Measurements from ENCODE around the gene DUS1L. TPM values are rescaled to one million over a fixed set of nuclear protein-coding genes. Genes with fewer than 3 reads are reported as not detected.

The DUS1L gene
- polyA plus RNA-seq, 1 donor = 90.4 TPM

DNA sequence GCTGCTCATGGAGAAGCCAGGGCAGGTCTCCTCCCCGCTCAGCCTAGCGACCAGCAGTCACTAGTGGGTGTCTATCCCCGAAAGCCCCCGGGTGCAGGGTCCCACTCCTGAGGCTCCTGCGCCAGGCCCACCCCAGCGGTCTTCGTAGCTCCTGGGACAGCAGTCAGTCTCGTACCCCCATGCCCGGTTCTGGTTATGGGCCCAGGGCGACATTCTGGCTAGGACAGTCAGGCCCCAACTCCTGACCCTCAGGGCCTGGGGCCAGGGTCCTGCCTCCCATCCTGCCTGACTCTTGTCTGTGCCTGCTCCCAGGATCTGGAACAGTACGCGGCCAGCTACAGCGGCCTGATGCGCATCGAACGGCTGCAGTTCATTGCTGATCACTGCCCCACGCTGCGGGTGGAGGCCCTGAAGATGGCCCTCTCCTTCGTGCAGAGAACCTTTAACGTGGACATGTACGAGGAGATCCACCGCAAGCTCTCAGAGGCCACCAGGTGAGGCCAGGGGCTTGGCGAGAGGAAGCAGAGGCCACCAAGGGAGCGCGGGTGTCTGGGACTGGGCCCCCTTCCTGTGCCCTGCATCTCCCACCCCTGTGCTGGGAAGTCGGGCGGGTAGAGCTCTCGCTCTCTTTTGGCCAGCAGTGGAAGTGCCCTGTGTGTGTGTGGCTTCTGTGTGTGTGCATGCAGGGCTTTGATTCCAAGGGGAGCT lies 11.9 kb downstream of the DUS1L start:
- H3K27ac ChIP-seq (ENCODE audit: low read length) = no peak overlapping the region
- no peak for DNase-seq
- no peaks in the 10 kb centered on the region for H3K27me3 ChIP-seq (ENCODE audit: control insufficient read depth, insufficient read depth, low read length)
- H3K9me3 ChIP-seq (ENCODE audit: control insufficient read depth, low read depth, low read length) = no peaks in the 10 kb centered on the region
- H3K36me3 ChIP-seq (ENCODE audit: control insufficient read depth, insufficient read depth, low read length) = peaks cover 72% of the 10 kb centered on the region
- peaks cover 18% of the 10 kb centered on the region for H3K4me1 ChIP-seq (ENCODE audit: control insufficient read depth, insufficient read depth, low read length)
- no CpG with 5 or more reads among the region's 28 CpGs for WGBS (ENCODE audit: insufficient coverage, low lambda C conversion rate)
- no peak overlapping the region for H3K4me3 ChIP-seq (ENCODE audit: low read length)

DNA sequence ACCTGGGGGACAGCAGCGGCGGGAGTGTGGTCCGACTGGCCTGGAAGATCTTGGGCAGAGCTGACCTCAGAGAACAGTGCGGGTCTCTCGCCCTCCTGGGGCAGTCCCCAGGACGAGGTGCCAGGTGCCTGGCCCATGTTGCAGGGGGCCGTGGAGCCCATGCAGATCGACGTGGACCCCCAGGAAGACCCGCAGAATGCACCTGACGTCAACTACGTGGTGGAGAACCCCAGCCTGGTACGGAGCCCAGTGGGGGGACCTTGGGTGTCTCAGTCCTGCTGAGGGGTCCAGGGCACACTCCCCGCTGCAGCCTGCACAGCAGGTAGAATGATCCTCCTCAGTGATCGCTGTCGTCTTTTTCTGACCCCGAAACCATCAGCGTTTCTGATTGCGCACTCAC lies 12.5 kb downstream of the DUS1L start:
- WGBS (ENCODE audit: insufficient coverage, low lambda C conversion rate) = 100% methylated on average over 2 of the region's 19 CpGs
- peaks cover 72% of the 10 kb centered on the region for H3K36me3 ChIP-seq (ENCODE audit: control insufficient read depth, insufficient read depth, low read length)
- no peak for DNase-seq

DNA sequence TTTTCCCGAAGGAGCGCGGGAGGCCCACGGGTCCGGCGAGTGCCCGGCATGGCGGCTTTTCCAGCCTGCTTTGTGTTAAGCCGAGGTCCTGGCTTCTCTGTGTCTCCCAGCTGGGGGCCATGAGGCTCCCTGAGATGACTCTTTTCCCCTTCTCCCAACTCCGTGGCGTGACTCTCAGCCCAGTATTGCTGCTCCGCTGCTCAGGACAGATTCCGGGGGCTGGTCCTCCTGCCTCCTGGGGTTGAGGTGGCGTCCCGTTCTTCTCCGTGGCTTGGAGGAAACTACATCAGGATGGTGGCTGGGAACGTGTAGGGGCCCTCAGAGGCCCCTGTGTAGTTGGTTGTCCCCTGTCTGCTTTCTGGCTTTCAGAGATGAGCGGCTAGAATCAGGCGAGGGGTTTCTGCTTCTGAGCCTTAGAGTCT lies 13.0 kb downstream of the DUS1L start:
- Histone ChIP-seq H3K36me3 (ENCODE audit: control insufficient read depth, insufficient read depth, low read length) (peaks cover 72% of the 10 kb centered on the region), H3K9me3 (ENCODE audit: control insufficient read depth, low read depth, low read length) (no peaks in the 10 kb centered on the region), H3K4me1 (ENCODE audit: control insufficient read depth, insufficient read depth, low read length) (peaks cover 18% of the 10 kb centered on the region), H3K27ac (ENCODE audit: low read length) (no peak overlapping the region), H3K4me3 (ENCODE audit: low read length) (peak overlapping the region; percentile 73), H3K27me3 (ENCODE audit: control insufficient read depth, insufficient read depth, low read length) (no peaks in the 10 kb centered on the region)
- no peak for DNase-seq
- no CpG with 5 or more reads among the region's 19 CpGs for WGBS (ENCODE audit: insufficient coverage, low lambda C conversion rate)

More for the DNA sequence above, 12.5 kb downstream of the DUS1L start:
- H3K4me1 ChIP-seq (ENCODE audit: control insufficient read depth, insufficient read depth, low read length) = peaks cover 18% of the 10 kb centered on the region
- H3K9me3 ChIP-seq (ENCODE audit: control insufficient read depth, low read depth, low read length) = no peaks in the 10 kb centered on the region
- H3K27me3 ChIP-seq (ENCODE audit: control insufficient read depth, insufficient read depth, low read length) = no peaks in the 10 kb centered on the region
- peak overlapping the region; percentile 73 for H3K4me3 ChIP-seq (ENCODE audit: low read length)
- no peak overlapping the region for H3K27ac ChIP-seq (ENCODE audit: low read length)

DNA sequence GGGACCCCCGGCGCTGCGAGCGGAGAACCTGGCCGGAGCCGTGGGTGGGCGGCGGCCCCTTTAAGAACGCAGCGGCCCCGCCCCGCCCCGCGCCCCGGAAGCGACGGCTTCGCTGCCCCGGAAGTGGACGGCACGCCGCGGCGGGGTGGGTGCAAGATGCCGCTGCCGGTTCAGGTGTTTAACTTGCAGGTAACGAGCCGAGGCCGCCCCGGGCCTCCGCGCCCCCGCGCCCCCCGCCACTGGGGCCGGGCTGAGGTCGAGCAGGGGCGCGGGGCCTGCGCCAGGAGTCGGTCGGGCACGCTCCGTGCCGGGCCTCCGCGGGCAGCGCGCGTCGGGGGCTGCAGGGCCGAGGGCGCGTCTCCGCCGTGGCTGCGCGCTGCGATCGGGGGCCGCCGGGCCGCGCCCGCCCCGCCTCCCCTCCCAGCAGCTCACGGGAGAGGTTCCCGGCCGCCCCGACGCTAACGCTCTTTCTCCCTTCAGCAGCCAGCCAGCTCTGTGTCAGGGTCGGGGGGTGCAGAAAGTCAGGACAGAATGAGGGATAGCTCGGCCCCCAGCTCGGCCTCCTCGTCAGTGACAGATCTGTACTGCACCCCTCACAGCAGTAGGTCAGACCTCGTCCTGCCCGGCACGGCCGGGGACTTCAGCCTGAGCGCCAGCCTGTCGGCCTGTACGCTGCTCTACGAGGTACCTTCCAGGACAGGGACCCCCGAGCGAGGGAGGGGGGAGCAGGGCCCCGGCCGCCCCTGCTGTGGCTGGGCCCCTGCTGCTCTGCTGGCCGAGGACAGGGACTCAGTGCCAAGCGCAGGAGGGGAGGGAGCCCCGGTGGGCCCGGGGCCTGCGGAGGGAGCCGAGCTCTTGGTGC lies 13.6 kb downstream of the DUS1L start, which contains the start of the genes GPS1 and RFNG:
GPS1 (plus strand) TSS at position 123 of the 862 bp plus-strand sequence; CDS start at position 157, 34 bp downstream.
RFNG (minus strand) TSS at position 36 of the 862 bp plus-strand sequence. CDS start 45 bp downstream, outside the sequence.
- no peaks in the 10 kb centered on the region for H3K27me3 ChIP-seq (ENCODE audit: control insufficient read depth, insufficient read depth, low read length)
- no peaks in the 10 kb centered on the region for H3K9me3 ChIP-seq (ENCODE audit: control insufficient read depth, low read depth, low read length)
- no CpG with 5 or more reads among the region's 94 CpGs for WGBS (ENCODE audit: insufficient coverage, low lambda C conversion rate)
- H3K4me3 ChIP-seq (ENCODE audit: low read length) = peak within 1 kb of the TSS; percentile 73
- peak; percentile 56 to 79 for DNase-seq
- peaks cover 18% of the 10 kb centered on the region for H3K4me1 ChIP-seq (ENCODE audit: control insufficient read depth, insufficient read depth, low read length)
- peaks cover 72% of the 10 kb centered on the region for H3K36me3 ChIP-seq (ENCODE audit: control insufficient read depth, insufficient read depth, low read length)
- no peak within 1 kb of the TSS for H3K27ac ChIP-seq (ENCODE audit: low read length)

DNA sequence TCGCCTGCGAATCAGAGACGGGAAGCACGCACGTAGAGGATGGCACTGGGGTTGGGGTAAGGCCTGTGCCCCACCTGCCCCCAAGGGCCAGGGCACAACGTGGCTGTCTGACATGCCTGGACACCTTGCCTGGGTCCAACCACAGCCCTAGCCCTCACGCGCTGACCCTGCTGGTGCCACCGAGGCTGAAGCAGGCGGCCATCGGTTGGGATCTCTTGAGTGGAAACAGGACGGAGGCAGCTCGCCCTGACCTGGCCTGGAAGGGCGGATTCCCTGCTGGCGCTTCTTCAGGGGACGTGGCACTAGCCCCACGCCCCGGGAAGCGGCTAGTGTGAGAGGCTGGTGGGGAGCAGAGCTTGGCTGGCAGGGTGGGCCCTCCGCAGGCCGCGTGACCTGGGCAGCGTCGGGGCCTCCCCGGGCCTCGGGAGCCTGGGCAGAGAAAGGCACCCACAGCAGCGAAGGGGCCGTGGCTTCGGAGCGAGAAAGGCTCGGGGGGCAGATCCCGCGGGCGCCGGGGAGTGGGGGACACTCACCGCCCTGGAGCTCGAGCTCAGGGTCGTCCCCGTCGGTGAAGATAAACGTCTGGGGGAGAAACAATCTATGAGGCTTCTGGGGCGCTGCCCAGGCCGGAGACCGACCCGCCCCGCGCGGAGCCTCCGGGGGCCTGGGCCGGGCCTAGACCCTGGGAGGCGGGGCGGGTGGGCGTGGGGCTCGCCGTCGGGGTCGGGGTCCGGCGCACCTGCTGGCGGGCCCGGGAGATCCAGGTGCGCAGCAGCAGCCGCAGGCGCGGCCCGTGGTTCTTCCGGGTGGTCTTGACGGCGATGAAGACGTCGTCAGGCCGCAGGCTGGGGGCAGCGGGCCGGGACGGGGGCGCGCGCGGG lies 14.6 kb downstream of the DUS1L start:
- no peaks in the 10 kb centered on the region for H3K27me3 ChIP-seq (ENCODE audit: control insufficient read depth, insufficient read depth, low read length)
- H3K36me3 ChIP-seq (ENCODE audit: control insufficient read depth, insufficient read depth, low read length) = peaks cover 65% of the 10 kb centered on the region
- WGBS (ENCODE audit: insufficient coverage, low lambda C conversion rate) = no CpG with 5 or more reads among the region's 79 CpGs
- H3K4me1 ChIP-seq (ENCODE audit: control insufficient read depth, insufficient read depth, low read length) = peaks cover 18% of the 10 kb centered on the region
- peak in 1 of 2 donors; percentile 32 for DNase-seq
- no peaks in the 10 kb centered on the region for H3K9me3 ChIP-seq (ENCODE audit: control insufficient read depth, low read depth, low read length)
- H3K27ac ChIP-seq (ENCODE audit: low read length) = no peak overlapping the region
- peak overlapping the region; percentile 69 for H3K4me3 ChIP-seq (ENCODE audit: low read length)

DNA sequence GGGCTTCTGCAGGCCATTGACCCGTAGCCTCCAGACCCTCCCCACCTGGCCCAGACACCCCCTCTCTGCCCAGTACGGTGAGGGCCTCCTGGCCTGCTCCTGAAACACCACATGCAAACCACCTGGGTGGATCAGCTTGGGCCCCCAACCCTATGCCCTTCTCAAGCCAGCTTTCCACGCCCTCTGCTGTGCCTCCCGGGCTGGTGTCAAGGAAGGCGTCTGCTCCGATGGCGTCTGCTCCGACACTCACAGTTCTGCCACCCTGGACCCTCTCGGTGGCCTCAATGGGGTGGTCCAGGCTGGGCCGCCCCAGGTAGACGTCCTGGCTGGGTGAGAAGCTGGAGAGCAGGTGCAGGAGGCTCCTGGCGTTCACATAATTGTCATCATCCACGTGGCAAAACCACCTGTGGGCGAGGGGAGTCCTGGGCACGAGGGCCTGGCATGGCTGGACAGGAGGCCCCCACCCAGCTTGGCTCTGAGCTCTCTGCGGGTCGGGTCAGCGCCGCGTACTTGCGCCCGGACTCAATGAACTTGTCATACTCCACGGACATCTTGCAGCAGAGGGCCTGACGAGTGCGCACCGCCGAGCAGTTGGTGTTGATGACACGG lies 15.3 kb downstream of the DUS1L start:
- Histone ChIP-seq H3K4me1 (ENCODE audit: control insufficient read depth, insufficient read depth, low read length) (peaks cover 18% of the 10 kb centered on the region), H3K27ac (ENCODE audit: low read length) (no peak overlapping the region)
- no peak for DNase-seq

DNA sequence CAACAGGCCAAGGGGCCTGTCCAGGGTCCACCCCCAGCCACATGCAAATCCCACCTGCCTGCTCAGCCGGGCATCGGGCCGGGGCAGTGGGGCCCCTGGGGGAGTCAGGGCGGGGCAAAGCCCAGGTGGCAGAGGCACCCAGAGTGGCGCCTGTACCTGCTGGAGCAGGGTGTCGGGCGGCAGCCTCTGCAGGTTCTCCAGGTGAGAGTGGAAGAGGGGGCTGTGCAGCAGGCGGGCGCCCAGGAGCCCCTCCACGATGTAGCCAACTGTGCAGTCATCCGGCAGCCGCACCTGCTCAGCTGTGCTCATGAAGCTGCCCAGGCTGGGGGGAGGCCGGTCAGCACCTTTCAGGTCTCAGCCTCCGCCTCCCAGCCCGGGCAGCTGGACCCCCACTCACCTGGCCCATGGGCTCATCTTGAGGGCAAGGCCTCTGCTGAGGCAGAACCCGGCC lies 16.1 kb downstream of the DUS1L start:
- no CpG with 5 or more reads among the region's 16 CpGs for WGBS (ENCODE audit: insufficient coverage, low lambda C conversion rate)
- no peak overlapping the region for H3K4me3 ChIP-seq (ENCODE audit: low read length)
- DNase-seq = no peak
- H3K27ac ChIP-seq (ENCODE audit: low read length) = no peak overlapping the region
- peaks cover 52% of the 10 kb centered on the region for H3K36me3 ChIP-seq (ENCODE audit: control insufficient read depth, insufficient read depth, low read length)
- H3K9me3 ChIP-seq (ENCODE audit: control insufficient read depth, low read depth, low read length) = no peaks in the 10 kb centered on the region
- H3K27me3 ChIP-seq (ENCODE audit: control insufficient read depth, insufficient read depth, low read length) = no peaks in the 10 kb centered on the region
- H3K4me1 ChIP-seq (ENCODE audit: control insufficient read depth, insufficient read depth, low read length) = peaks cover 18% of the 10 kb centered on the region

More for the DNA sequence above, 15.3 kb downstream of the DUS1L start:
- Histone ChIP-seq H3K4me3 (ENCODE audit: low read length) (peak overlapping the region; percentile 69), H3K36me3 (ENCODE audit: control insufficient read depth, insufficient read depth, low read length) (peaks cover 59% of the 10 kb centered on the region), H3K9me3 (ENCODE audit: control insufficient read depth, low read depth, low read length) (no peaks in the 10 kb centered on the region), H3K27me3 (ENCODE audit: control insufficient read depth, insufficient read depth, low read length) (no peaks in the 10 kb centered on the region)
- WGBS (ENCODE audit: insufficient coverage, low lambda C conversion rate) = no CpG with 5 or more reads among the region's 28 CpGs

DNA sequence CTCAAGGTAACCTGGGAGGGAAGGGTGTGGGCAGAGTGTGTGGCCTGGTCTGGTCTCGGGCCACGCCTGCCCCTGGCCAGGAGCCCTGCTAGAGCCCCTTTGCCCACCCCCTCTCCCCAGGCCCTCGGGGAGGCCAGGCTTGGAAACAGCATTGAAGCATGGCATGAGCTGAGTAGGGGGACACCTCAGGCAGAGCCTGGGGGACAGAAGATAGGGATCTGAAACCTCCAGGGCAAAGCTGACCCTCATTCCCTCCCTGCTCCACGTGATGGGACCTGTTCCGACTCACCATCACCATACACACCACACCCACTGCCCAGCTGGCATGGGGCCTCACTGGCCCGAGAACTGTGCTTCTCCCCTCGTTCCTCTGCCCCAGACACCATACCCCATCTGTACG lies 16.5 kb downstream of the DUS1L start:
- no peaks in the 10 kb centered on the region for H3K9me3 ChIP-seq (ENCODE audit: control insufficient read depth, low read depth, low read length)
- H3K4me1 ChIP-seq (ENCODE audit: control insufficient read depth, insufficient read depth, low read length) = peaks cover 18% of the 10 kb centered on the region
- no peak overlapping the region for H3K27ac ChIP-seq (ENCODE audit: low read length)
- WGBS (ENCODE audit: insufficient coverage, low lambda C conversion rate) = 92% methylated on average over 2 of the region's 8 CpGs
- no peaks in the 10 kb centered on the region for H3K27me3 ChIP-seq (ENCODE audit: control insufficient read depth, insufficient read depth, low read length)
- peaks cover 48% of the 10 kb centered on the region for H3K36me3 ChIP-seq (ENCODE audit: control insufficient read depth, insufficient read depth, low read length)
- DNase-seq = no peak
- no peak overlapping the region for H3K4me3 ChIP-seq (ENCODE audit: low read length)

DNA sequence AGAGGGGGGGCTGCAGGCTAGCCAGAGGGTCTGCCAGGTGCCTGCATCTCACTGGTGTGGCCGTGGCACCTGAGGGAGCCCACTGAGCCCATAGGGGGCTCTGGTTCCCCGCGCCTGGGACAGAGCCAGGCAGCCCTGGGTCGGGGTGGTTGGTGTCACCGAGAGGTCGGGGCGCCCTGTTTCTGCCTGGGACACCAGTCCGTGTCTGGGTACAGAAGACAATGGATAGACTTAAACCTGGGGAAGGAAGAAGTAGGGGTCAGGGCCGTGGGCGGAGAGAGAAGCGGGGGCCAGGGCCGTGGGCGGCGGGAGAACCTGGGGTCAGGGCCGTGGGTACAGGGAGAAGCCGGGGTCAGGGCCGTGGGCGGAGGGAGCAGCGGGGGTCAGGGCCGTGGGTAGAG lies 17.0 kb downstream of the DUS1L start:
- no peaks in the 10 kb centered on the region for H3K9me3 ChIP-seq (ENCODE audit: control insufficient read depth, low read depth, low read length)
- H3K27ac ChIP-seq (ENCODE audit: low read length) = no peak overlapping the region
- H3K4me3 ChIP-seq (ENCODE audit: low read length) = no peak overlapping the region
- no peak for DNase-seq
- peaks cover 42% of the 10 kb centered on the region for H3K36me3 ChIP-seq (ENCODE audit: control insufficient read depth, insufficient read depth, low read length)
- peaks cover 18% of the 10 kb centered on the region for H3K4me1 ChIP-seq (ENCODE audit: control insufficient read depth, insufficient read depth, low read length)
- WGBS (ENCODE audit: insufficient coverage, low lambda C conversion rate) = no CpG with 5 or more reads among the region's 20 CpGs
- no peaks in the 10 kb centered on the region for H3K27me3 ChIP-seq (ENCODE audit: control insufficient read depth, insufficient read depth, low read length)

Measured in large intestine (tissue), 3 donors.